Measurements from ENCODE around the gene XBP1.
"Not testable (repeated sequence)": the region's sequence is repeated elsewhere in the genome, so short reads cannot be mapped to it uniquely, and the experiment has no call there.

Gene XBP1

GRCh38 chr22:28813772-28814518 lies 13.6 kb upstream of the XBP1 start:
- Histone ChIP-seq H3K27ac (no peak overlapping the region), H3K9me3 (ENCODE audit: low read depth, low read length) (no peaks in the 10 kb centered on the region), H3K9ac (ENCODE audit: insufficient read length) (no peak overlapping the region), H3K36me3 (ENCODE audit: insufficient read depth, low read length) (no peaks in the 10 kb centered on the region), H3K4me3 (no peak overlapping the region)
- no peak for DNase-seq (ENCODE audit: low read depth, low spot score)
- TF ChIP-seq EZH2 (IDR thresholded peaks at IDR 0.05) (no peak), POLR2AphosphoS5 (IDR thresholded peaks at IDR 0.05; ENCODE audit: borderline replicate concordance, low read depth, low read length) (no peak), FOXP2 (optimal IDR thresholded peaks at IDR 0.05; ENCODE audit: control extremely low read depth, extremely low read length, insufficient read depth) (no peak)

GRCh38 chr22:28812516-28812915 lies 12.1 kb upstream of the XBP1 start:
- TF ChIP-seq POLR2AphosphoS5 (IDR thresholded peaks at IDR 0.05; ENCODE audit: borderline replicate concordance, low read depth, low read length), result no peak
- no peak for TF ChIP-seq FOXP2 (optimal IDR thresholded peaks at IDR 0.05; ENCODE audit: control extremely low read depth, extremely low read length, insufficient read depth)
- TF ChIP-seq EZH2 (IDR thresholded peaks at IDR 0.05), result no peak
- H3K4me3 ChIP-seq, result no peak overlapping the region
- H3K36me3 ChIP-seq (ENCODE audit: insufficient read depth, low read length), result no peaks in the 10 kb centered on the region
- no peak overlapping the region for H3K9ac ChIP-seq (ENCODE audit: insufficient read length)
- H3K27ac ChIP-seq, result no peak overlapping the region
- no peaks in the 10 kb centered on the region for H3K9me3 ChIP-seq (ENCODE audit: low read depth, low read length)
- no peak for DNase-seq (ENCODE audit: low read depth, low spot score)

GRCh38 chr22:28810821-28811491 lies 10.6 kb upstream of the XBP1 start:
- Histone ChIP-seq H3K4me3 (no peak overlapping the region), H3K36me3 (ENCODE audit: insufficient read depth, low read length) (no peaks in the 10 kb centered on the region), H3K27ac (no peak overlapping the region), H3K9ac (ENCODE audit: insufficient read length) (no peak overlapping the region), H3K9me3 (ENCODE audit: low read depth, low read length) (no peaks in the 10 kb centered on the region)
- TF ChIP-seq FOXP2 (optimal IDR thresholded peaks at IDR 0.05; ENCODE audit: control extremely low read depth, extremely low read length, insufficient read depth), result no peak
- no peak for TF ChIP-seq EZH2 (IDR thresholded peaks at IDR 0.05)
- no peak for TF ChIP-seq POLR2AphosphoS5 (IDR thresholded peaks at IDR 0.05; ENCODE audit: borderline replicate concordance, low read depth, low read length)
- DNase-seq (ENCODE audit: low read depth, low spot score), result no peak

- no peak for DNase-seq (ENCODE audit: low read depth, low spot score)
- no peaks in the 10 kb centered on the region for H3K36me3 ChIP-seq (ENCODE audit: insufficient read depth, low read length)
- TF ChIP-seq EZH2 (IDR thresholded peaks at IDR 0.05) (no peak), POLR2AphosphoS5 (IDR thresholded peaks at IDR 0.05; ENCODE audit: borderline replicate concordance, low read depth, low read length) (no peak), FOXP2 (optimal IDR thresholded peaks at IDR 0.05; ENCODE audit: control extremely low read depth, extremely low read length, insufficient read depth) (no peak)
- no peaks in the 10 kb centered on the region for H3K9me3 ChIP-seq (ENCODE audit: low read depth, low read length)
- no peak overlapping the region for H3K4me3 ChIP-seq
- no peak overlapping the region for H3K27ac ChIP-seq
- no peak overlapping the region for H3K9ac ChIP-seq (ENCODE audit: insufficient read length)
These were observed 8.5 kb upstream of the XBP1 start for GRCh38 chr22:28808716-28809355.

- H3K4me3 ChIP-seq; H3K9me3 ChIP-seq (ENCODE audit: low read depth, low read length); DNase-seq (ENCODE audit: low read depth, low spot score); H3K9ac ChIP-seq (ENCODE audit: insufficient read length); H3K27ac ChIP-seq; H3K36me3 ChIP-seq (ENCODE audit: insufficient read depth, low read length): not testable (repeated sequence)
These were observed 5.1 kb upstream of the XBP1 start for GRCh38 chr22:28805426-28805825.

- no peaks in the 10 kb centered on the region for H3K9me3 ChIP-seq (ENCODE audit: low read depth, low read length)
- no peak overlapping the region for H3K4me3 ChIP-seq
- TF ChIP-seq FOXP2 (optimal IDR thresholded peaks at IDR 0.05; ENCODE audit: control extremely low read depth, extremely low read length, insufficient read depth), result no peak
- TF ChIP-seq POLR2AphosphoS5 (IDR thresholded peaks at IDR 0.05; ENCODE audit: borderline replicate concordance, low read depth, low read length), result no peak
- TF ChIP-seq EZH2 (IDR thresholded peaks at IDR 0.05), result no peak
- no peak overlapping the region for H3K27ac ChIP-seq
- H3K36me3 ChIP-seq (ENCODE audit: insufficient read depth, low read length), result peaks cover 4% of the 10 kb centered on the region; the same call in 1 of the 2 replicates
- no peak for DNase-seq (ENCODE audit: low read depth, low spot score)
- no peak overlapping the region for H3K9ac ChIP-seq (ENCODE audit: insufficient read length)
These were observed 2.3 kb upstream of the XBP1 start for GRCh38 chr22:28802595-28803123.

GRCh38 chr22:28801845-28802594 lies 1.7 kb upstream of the XBP1 start:
- Histone ChIP-seq H3K27ac (no peak overlapping the region), H3K36me3 (ENCODE audit: insufficient read depth, low read length) (peaks cover 9% of the 10 kb centered on the region), H3K4me3 (no peak overlapping the region), H3K9me3 (ENCODE audit: low read depth, low read length) (no peaks in the 10 kb centered on the region), H3K9ac (ENCODE audit: insufficient read length) (no peak overlapping the region)
- no peak for DNase-seq (ENCODE audit: low read depth, low spot score)
- no peak for TF ChIP-seq FOXP2 (optimal IDR thresholded peaks at IDR 0.05; ENCODE audit: control extremely low read depth, extremely low read length, insufficient read depth)
- TF ChIP-seq POLR2AphosphoS5 (IDR thresholded peaks at IDR 0.05; ENCODE audit: borderline replicate concordance, low read depth, low read length), result no peak
- no peak for TF ChIP-seq EZH2 (IDR thresholded peaks at IDR 0.05)
